K562 (cell line): ENCODE measurements around the gene FGFBP2. TPM values are rescaled to one million over a fixed set of nuclear protein-coding genes. Genes with fewer than 3 reads are reported as not detected.

ENCODE experiments used
- ATAC-seq: fragments of 200-7000 bp; cut with Tn5 transposase; 3 replicates; pipeline ENCODE4 v1.9.1; 2020; ENCODE audit warnings: moderate library complexity
- BruUV-seq: library from RNA; stranded (reverse); fragments of 400-500 nt; replicated peaks from 2 replicates; lab custom pipeline; 2021; lab: Mats Ljungman, UMichigan
- CTCF ChIA-PET: fragments of 300-600 bp; formaldehyde crosslinking; extraction: SDS; loops from one replicate; lab custom pipeline; 2021; ENCODE audit warnings: low intra/inter-chr PET ratio; lab: Yijun Ruan, JAX
- POLR2A ChIA-PET: fragments of 300-600, 350-650 bp; sonication (Branson Sonifier 250); formaldehyde crosslinking; extraction: SDS; loops from one replicate; lab custom pipeline; 2021; ENCODE audit warnings: antibody characterized with exemption, inconsistent platforms; lab: Yijun Ruan, JAX
- DNase-seq, 4 experiments: peaks; one replicate each; pipeline versions ENCODE4 v3.0.0 to v3.0.0-alpha.2; 2011 to 2018; ENCODE audit warnings: low spot score in 3 of 4, mixed read lengths in 3 of 4; ENCODE audit errors: extremely low read depth in 1 of 4
- FAIRE-seq: peaks from 2 replicates; lab custom pipeline; 2011; peaks lifted over from hg19 to GRCh38; lab: Jason Lieb, UNC
- H2AFZ ChIP-seq: 2 replicates; pipeline ENCODE4 v1.6.0; 2011; ENCODE audit warnings: low read depth, low read length, control low read depth, inconsistent platforms
- H3K27ac ChIP-seq: fragments of 200-600 bp; 3 replicates; pipeline ENCODE4 v1.8.0; 2011; ENCODE audit warnings: low read depth, mild to moderate bottlenecking, control low read depth, inconsistent platforms, low read length, moderate library complexity, mixed read lengths; ENCODE audit errors: extremely low read depth
- H3K27me3 ChIP-seq, 2 experiments: fragments of 300-600 bp in 1 of 2; 2 replicates in 1 of 2; 3 replicates in 1 of 2; pipeline versions ENCODE4 v1.6.0 to v1.8.0; 2011; ENCODE audit warnings: inconsistent platforms in 2 of 2, low read length in 2 of 2, mild to moderate bottlenecking in 1 of 2, mixed read lengths in 1 of 2, moderate library complexity in 1 of 2; ENCODE audit not compliant: control insufficient read depth in 2 of 2, insufficient read depth in 2 of 2
- H3K36me3 ChIP-seq: fragments of 300-600 bp; 3 replicates; pipeline ENCODE4 v1.8.0; 2011; ENCODE audit warnings: mild to moderate bottlenecking, low read length, inconsistent platforms; ENCODE audit not compliant: control insufficient read depth, insufficient read depth
- H3K4me1 ChIP-seq, 2 experiments: fragments of 200-600 bp in 1 of 2; replicated peaks in 1 of 2; 2 replicates in 1 of 2; 3 replicates in 1 of 2; pipeline versions ENCODE4 v1.5.1 to v1.8.0; 2011; ENCODE audit warnings: inconsistent platforms in 2 of 2, low read length in 2 of 2, mild to moderate bottlenecking in 1 of 2, mixed read lengths in 1 of 2, moderate library complexity in 1 of 2; ENCODE audit not compliant: control insufficient read depth in 2 of 2, insufficient read depth in 2 of 2
- H3K4me2 ChIP-seq: 2 replicates; pipeline ENCODE4 v1.6.1; 2011; ENCODE audit warnings: low read length, control low read depth, inconsistent platforms, mixed read lengths; ENCODE audit not compliant: insufficient read depth
- H3K4me3 ChIP-seq: fragments of 200-600 bp; sonication (generic), shearing (Covaris generic); 2 replicates; pipeline ENCODE4 v1.5.1; 2016; ENCODE audit warnings: control low read depth, inconsistent platforms
- H3K79me2 ChIP-seq: fragments of 200-600 bp; 3 replicates; pipeline ENCODE4 v1.8.0; 2011; ENCODE audit warnings: low read length, inconsistent platforms; ENCODE audit not compliant: control insufficient read depth, insufficient read depth
- H3K9ac ChIP-seq, 2 experiments: 2 replicates each; pipeline versions ENCODE4 v1.6.0 to v1.6.1; 2011; ENCODE audit warnings: low read depth in 2 of 2, low read length in 2 of 2, control low read depth in 1 of 2, inconsistent platforms in 1 of 2, mild to moderate bottlenecking in 1 of 2, mixed read lengths in 1 of 2; ENCODE audit not compliant: insufficient read depth in 1 of 2
- H3K9me1 ChIP-seq: one replicate; pipeline ENCODE4 v1.6.0; 2011; ENCODE audit warnings: inconsistent platforms, mild to moderate bottlenecking, low read length, moderate library complexity; ENCODE audit not compliant: control insufficient read depth, insufficient read depth
- H3K9me3 ChIP-seq: replicated peaks from 2 replicates; pipeline ENCODE4 v1.5.1; 2011; ENCODE audit warnings: low read depth, low read length, inconsistent platforms; ENCODE audit not compliant: control insufficient read depth, insufficient read depth
- H4K20me1 ChIP-seq: replicated peaks from 2 replicates; pipeline ENCODE4 v1.6.1; 2011; ENCODE audit warnings: low read length, inconsistent platforms, mixed read lengths; ENCODE audit not compliant: control insufficient read depth, insufficient read depth
- ATF1 ChIP-seq, 2 experiments: fragments of 450-650 bp in 1 of 2; IDR thresholded peaks; 2 replicates each; pipeline ENCODE4 v1.6.1; 2016; ENCODE audit warnings: missing compliant biosample characterization in 1 of 2, missing genetic modification characterization in 1 of 2
- ILK ChIP-seq: fragments of 450-650 bp; IDR thresholded peaks from 2 replicates; pipeline ENCODE4 v1.6.1; 2016; ENCODE audit warnings: missing genetic modification characterization, low read depth, mild to moderate bottlenecking, missing compliant biosample characterization, moderate library complexity, borderline replicate concordance
- RNF2 ChIP-seq: sonication (generic); IDR thresholded peaks from 2 replicates; pipeline ENCODE4 v1.6.1; 2016
- ZNF316 ChIP-seq: fragments of 450-650 bp; IDR thresholded peaks from 2 replicates; pipeline ENCODE4 v1.6.1; 2016
- ZNF347 ChIP-seq: fragments of 450-650 bp; formaldehyde crosslinking; IDR thresholded peaks from 2 replicates; pipeline ENCODE4 v1.4.0; 2020; ENCODE audit warnings: low read depth, mild to moderate bottlenecking, moderate library complexity
- ZNF431 ChIP-seq: sonication (generic); formaldehyde crosslinking; IDR thresholded peaks from 2 replicates; pipeline ENCODE4 v1.8.0; 2022; ENCODE audit warnings: mild to moderate bottlenecking, missing genetic modification reagents
- WGBS: fragments of 100-300 bp; shearing (Covaris generic); methylation state at CpG from one replicate; pipeline ENCODE4 v1.1.6; 2016; ENCODE audit warnings: low coverage, mixed read lengths; ENCODE audit not compliant: insufficient coverage; ENCODE audit errors: missing lambda C conversion rate; 5-methylcytosine and 5-hydroxymethylcytosine counted together
- in situ Hi-C: fragments of 300-500 bp; cut with MboI; formaldehyde crosslinking; loops from 4 replicates; pipeline ENCODE4 v1.15.0; 2018; ENCODE audit warnings: inconsistent platforms, mixed read lengths
- intact Hi-C: fragments of 100-400 bp; cut with micrococcal nuclease; formaldehyde crosslinking; loops from 2 replicates; pipeline ENCODE4 v1.14.2; 2022
- polyA plus RNA-seq, 8 experiments: library from polyadenylated mRNA; depleted of rRNA in 4 of 8; stranded (reverse) in 5 of 8; unstranded in 3 of 8; fragments of >200 nt; fragmentation: Nextera tagmentation in 2 of 8; fragmentation: Illumina TruSeq in 1 of 8; extraction: Ambion mirVana in 2 of 8; extraction: Trizol in 1 of 8; gene quantifications; 2 replicates each; pipeline versions ENCODE4 v1.2.1 to v1.2.3, GENCODE V29; 2011 to 2014; ENCODE audit warnings: inconsistent platforms in 1 of 8, missing spikeins in 1 of 8
- total RNA-seq, 7 experiments: library from RNA; depleted of rRNA in 6 of 7; stranded (reverse); fragments of >200 nt in 6 of 7; fragmentation: Illumina TruSeq in 2 of 7; extraction: Trizol in 2 of 7; gene quantifications; 2 replicates each; pipeline versions ENCODE4 v1.2.1 to v1.2.3, GENCODE V29; 2011 to 2021; ENCODE audit warnings: low replicate concordance in 1 of 7
- TF ChIP-seq, protein P1 (sequence below): fragments of 450-650 bp; formaldehyde crosslinking; IDR thresholded peaks from 2 replicates; pipeline ENCODE4 v1.4.0; 2022; ENCODE audit warnings: missing genetic modification characterization
- TF ChIP-seq, protein P2 (sequence below): fragments of 450-650 bp; formaldehyde crosslinking; conservative IDR thresholded peaks from 2 replicates; pipeline ENCODE4 v1.4.0; 2022; ENCODE audit warnings: mild to moderate bottlenecking, missing genetic modification characterization
- TF ChIP-seq, protein P3 (sequence below): IDR thresholded peaks from 2 replicates; pipeline ENCODE4 v1.6.1; 2016; ENCODE audit warnings: missing genetic modification characterization, missing compliant biosample characterization

The FGFBP2 gene
- total and polyA plus RNA-seq, 9 of the 15 experiments (the other 6 are each of a cell fraction or from before 2014, with no cell fraction given), result not detected

DNA sequence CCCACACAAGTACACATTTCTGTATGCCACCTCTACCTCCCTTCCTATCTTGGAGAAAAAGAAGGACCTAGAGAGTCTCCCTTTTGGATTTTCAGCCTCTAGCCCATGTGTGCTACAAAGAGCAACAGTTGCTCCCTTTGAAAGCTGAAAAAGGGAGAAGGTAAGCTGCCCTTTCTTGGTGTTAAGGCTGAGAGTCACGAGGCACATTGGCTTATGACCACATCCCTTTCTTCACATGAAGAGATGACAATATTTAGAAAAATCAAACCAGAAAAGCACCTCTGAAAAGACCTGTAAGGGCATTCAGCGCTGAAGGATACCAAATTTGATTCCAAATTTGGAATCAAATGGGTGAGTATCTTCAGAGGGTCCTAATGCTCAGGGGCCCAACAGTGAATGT, 18.1 kb downstream of the FGFBP2 start (continued):
- TF ChIP-seq ZNF431 (CRISPR knock-in tag), result no peak
- no peak for TF ChIP-seq ATF1 (CRISPR knock-in tag; IDR thresholded peaks at IDR 0.05)
- TF ChIP-seq ATF1 (tag; IDR thresholded peaks at IDR 0.05), result no peak
- TF ChIP-seq RNF2, result no peak
- TF ChIP-seq ZNF347 (CRISPR knock-in tag), result no peak
- TF ChIP-seq, protein P1, sequence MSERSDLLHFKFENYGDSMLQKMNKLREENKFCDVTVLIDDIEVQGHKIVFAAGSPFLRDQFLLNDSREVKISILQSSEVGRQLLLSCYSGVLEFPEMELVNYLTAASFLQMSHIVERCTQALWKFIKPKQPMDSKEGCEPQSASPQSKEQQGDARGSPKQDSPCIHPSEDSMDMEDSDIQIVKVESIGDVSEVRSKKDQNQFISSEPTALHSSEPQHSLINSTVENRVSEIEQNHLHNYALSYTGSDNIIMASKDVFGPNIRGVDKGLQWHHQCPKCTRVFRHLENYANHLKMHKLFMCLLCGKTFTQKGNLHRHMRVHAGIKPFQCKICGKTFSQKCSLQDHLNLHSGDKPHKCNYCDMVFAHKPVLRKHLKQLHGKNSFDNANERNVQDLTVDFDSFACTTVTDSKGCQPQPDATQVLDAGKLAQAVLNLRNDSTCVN (CRISPR knock-in tag), result no peak
- TF ChIP-seq, protein P2, sequence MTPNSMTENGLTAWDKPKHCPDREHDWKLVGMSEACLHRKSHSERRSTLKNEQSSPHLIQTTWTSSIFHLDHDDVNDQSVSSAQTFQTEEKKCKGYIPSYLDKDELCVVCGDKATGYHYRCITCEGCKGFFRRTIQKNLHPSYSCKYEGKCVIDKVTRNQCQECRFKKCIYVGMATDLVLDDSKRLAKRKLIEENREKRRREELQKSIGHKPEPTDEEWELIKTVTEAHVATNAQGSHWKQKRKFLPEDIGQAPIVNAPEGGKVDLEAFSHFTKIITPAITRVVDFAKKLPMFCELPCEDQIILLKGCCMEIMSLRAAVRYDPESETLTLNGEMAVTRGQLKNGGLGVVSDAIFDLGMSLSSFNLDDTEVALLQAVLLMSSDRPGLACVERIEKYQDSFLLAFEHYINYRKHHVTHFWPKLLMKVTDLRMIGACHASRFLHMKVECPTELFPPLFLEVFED (CRISPR knock-in tag), result no peak

DNA sequence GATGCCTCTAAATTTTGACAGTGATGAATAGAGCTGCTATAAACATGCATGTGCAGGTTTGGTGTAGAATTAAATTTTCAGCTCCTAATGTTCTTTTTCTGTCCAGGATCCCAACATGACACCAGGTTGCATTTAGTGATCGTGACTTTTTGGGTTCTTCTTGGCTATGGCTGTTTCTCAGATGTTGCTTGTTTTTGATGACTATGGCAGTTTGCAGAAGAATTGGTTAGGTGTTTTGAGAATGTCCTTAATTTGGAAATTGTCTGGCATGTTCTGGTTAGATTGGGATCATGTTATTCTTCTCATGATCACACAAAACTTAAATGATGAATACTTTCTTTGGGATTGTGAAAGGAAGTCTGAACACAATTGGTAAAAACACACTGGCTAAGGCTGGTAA, 20.7 kb downstream of the FGFBP2 start:
- intact Hi-C loops (no loop called here), in situ Hi-C loops (no loop called here)
- Histone ChIP-seq H3K79me2 (no peaks in the 10 kb centered on the region), H3K36me3 (no peaks in the 10 kb centered on the region), H3K4me3 (no peak overlapping the region), H3K9me1 (no peaks in the 10 kb centered on the region), H3K4me1 (no peaks in the 10 kb centered on the region), H4K20me1 (no peaks in the 10 kb centered on the region), H3K27ac (no peak overlapping the region), H2AFZ (no peak overlapping the region), H3K27me3 (peaks cover 0 to 7% of the 10 kb centered on the region in 2 experiments; a peak in 1 of 5 replicates), H3K9me3 (no peaks in the 10 kb centered on the region), H3K9ac (no peak overlapping the region), H3K4me2 (no peak overlapping the region)
- BruUV-seq, result no TSS peak
- 0% methylated on average over 1 of the region's 1 CpG for WGBS
- no peak for DNase-seq
- ATAC-seq, result no peak
- CTCF ChIA-PET, result no interaction called here
- no peak for FAIRE-seq
- POLR2A ChIA-PET, result interaction anchor here (0.8 kb wide), 1 partner anchor 20 kb away, joined by 3 read pairs; no protein-coding TSS in a partner anchor
- no peak for TF ChIP-seq ILK (tag)
- TF ChIP-seq ZNF316, result peak; percentile 68
- TF ChIP-seq, protein P3, sequence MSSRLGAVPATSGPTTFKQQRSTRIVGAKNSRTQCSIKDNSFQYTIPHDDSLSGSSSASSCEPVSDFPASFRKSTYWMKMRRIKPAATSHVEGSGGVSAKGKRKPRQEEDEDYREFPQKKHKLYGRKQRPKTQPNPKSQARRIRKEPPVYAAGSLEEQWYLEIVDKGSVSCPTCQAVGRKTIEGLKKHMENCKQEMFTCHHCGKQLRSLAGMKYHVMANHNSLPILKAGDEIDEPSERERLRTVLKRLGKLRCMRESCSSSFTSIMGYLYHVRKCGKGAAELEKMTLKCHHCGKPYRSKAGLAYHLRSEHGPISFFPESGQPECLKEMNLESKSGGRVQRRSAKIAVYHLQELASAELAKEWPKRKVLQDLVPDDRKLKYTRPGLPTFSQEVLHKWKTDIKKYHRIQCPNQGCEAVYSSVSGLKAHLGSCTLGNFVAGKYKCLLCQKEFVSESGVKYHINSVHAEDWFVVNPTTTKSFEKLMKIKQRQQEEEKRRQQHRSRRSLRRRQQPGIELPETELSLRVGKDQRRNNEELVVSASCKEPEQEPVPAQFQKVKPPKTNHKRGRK, result no peak
